H1 (cell line): ENCODE measurements around the gene SLC25A39. TPM values are rescaled to one million over a fixed set of nuclear protein-coding genes. Genes with fewer than 3 reads are reported as not detected.

Experiments used
- CTCF ChIA-PET: fragments of 300-600 bp; sonication (Branson Sonifier 250); formaldehyde crosslinking; loops from one replicate; lab custom pipeline; 2021; ENCODE audit not compliant: partially characterized antibody; lab: Charles Lee
- POLR2A ChIA-PET: fragments of 300-600 bp; sonication (Branson Sonifier 250); formaldehyde crosslinking; loops from one replicate; lab custom pipeline; 2021; ENCODE audit warnings: inconsistent platforms; ENCODE audit not compliant: partially characterized antibody; lab: Charles Lee
- DNase-seq, 2 experiments: peaks; one replicate each; pipeline versions ENCODE4 v3.0.0 to v3.0.0-alpha.2; 2010 to 2022; ENCODE audit warnings: low spot score in 2 of 2, low read depth in 1 of 2, mixed read lengths in 1 of 2
- FAIRE-seq: peaks from 2 replicates; lab custom pipeline; 2011; peaks lifted over from hg19 to GRCh38; lab: Jason Lieb, UNC
- H2AFZ ChIP-seq: 2 replicates; pipeline ENCODE4 v1.8.1; 2012; ENCODE audit warnings: low read length, inconsistent platforms
- H2AK5ac ChIP-seq: 2 replicates; pipeline ENCODE4 v1.6.1; 2013; ENCODE audit warnings: low read depth, low read length
- H2BK120ac ChIP-seq: replicated peaks from 2 replicates; pipeline ENCODE3; 2013; ENCODE audit warnings: low read depth, low read length, inconsistent platforms
- H2BK12ac ChIP-seq: 2 replicates; pipeline ENCODE4 v1.6.1; 2013; ENCODE audit warnings: low read depth, low read length
- H2BK15ac ChIP-seq: 2 replicates; pipeline ENCODE4 v1.6.1; 2013; ENCODE audit warnings: low read length
- H2BK20ac ChIP-seq: 2 replicates; pipeline ENCODE4 v1.6.1; 2013; ENCODE audit warnings: low read length
- H2BK5ac ChIP-seq: 2 replicates; pipeline ENCODE4 v1.6.1; 2013; ENCODE audit warnings: low read depth, low read length
- H3K14ac ChIP-seq: 2 replicates; pipeline ENCODE4 v1.6.1; 2013; ENCODE audit warnings: inconsistent platforms; ENCODE audit not compliant: insufficient read length
- H3K18ac ChIP-seq: 2 replicates; pipeline ENCODE4 v1.6.1; 2013; ENCODE audit warnings: low read length; ENCODE audit errors: extremely low read depth
- H3K23ac ChIP-seq: 2 replicates; pipeline ENCODE4 v1.6.1; 2013; ENCODE audit warnings: inconsistent platforms; ENCODE audit not compliant: insufficient read length
- H3K23me2 ChIP-seq: 2 replicates; pipeline ENCODE4 v1.6.1; 2013; ENCODE audit warnings: low read depth, low read length
- H3K27ac ChIP-seq: 2 replicates; pipeline ENCODE4 v1.6.1; 2011; ENCODE audit warnings: low read depth, low read length, inconsistent platforms
- H3K27me3 ChIP-seq, 4 experiments: replicated peaks in 1 of 4; 1 replicate in 1 of 4; 2 replicates in 3 of 4; pipeline versions ENCODE4 v1.6.1 to v1.8.1; 2011 to 2013; ENCODE audit warnings: low read length in 3 of 4, mild to moderate bottlenecking in 3 of 4, inconsistent platforms in 2 of 4, mixed read lengths in 2 of 4, moderate library complexity in 1 of 4; ENCODE audit not compliant: control insufficient read depth in 3 of 4, insufficient read depth in 3 of 4; ENCODE audit errors: extremely low read depth in 1 of 4
- H3K36me3 ChIP-seq, 4 experiments: 2 replicates each; pipeline versions ENCODE4 v1.6.1 to v1.8.1; 2011 to 2013; ENCODE audit warnings: mild to moderate bottlenecking in 4 of 4, low read length in 3 of 4, moderate library complexity in 2 of 4, control low read depth in 1 of 4, inconsistent platforms in 1 of 4; ENCODE audit not compliant: insufficient read depth in 4 of 4, control insufficient read depth in 2 of 4
- H3K4ac ChIP-seq: replicated peaks from 2 replicates; pipeline ENCODE3; 2013; ENCODE audit warnings: low read length, low read depth, mixed read lengths, inconsistent platforms; ENCODE audit not compliant: insufficient read length
- H3K4me1 ChIP-seq, 4 experiments: replicated peaks in 1 of 4; 1 replicate in 1 of 4; 2 replicates in 3 of 4; pipeline versions ENCODE4 v1.6.1 to v1.8.1; 2011 to 2013; ENCODE audit warnings: low read length in 3 of 4, inconsistent platforms in 2 of 4, mixed read lengths in 1 of 4; ENCODE audit not compliant: insufficient read depth in 4 of 4, control insufficient read depth in 3 of 4
- H3K4me2 ChIP-seq, 2 experiments: 2 replicates each; pipeline versions ENCODE4 v1.6.1 to v1.8.1; 2011 to 2013; ENCODE audit warnings: low read depth in 2 of 2, low read length in 2 of 2, control low read depth in 1 of 2, inconsistent platforms in 1 of 2, mild to moderate bottlenecking in 1 of 2; ENCODE audit not compliant: insufficient read depth in 1 of 2
- H3K4me3 ChIP-seq, 4 experiments: fragments of 200-600, 300-600 bp in 1 of 4; sonication (generic), shearing (Covaris generic), sonication (Bioruptor Twin) in 1 of 4; 2 replicates each; pipeline versions ENCODE4 v1.5.1 to v1.8.1; 2011 to 2016; ENCODE audit warnings: low read length in 4 of 4, low read depth in 3 of 4, control low read depth in 2 of 4, inconsistent platforms in 2 of 4, mild to moderate bottlenecking in 2 of 4, mixed read lengths in 1 of 4, moderate library complexity in 1 of 4; ENCODE audit not compliant: insufficient read depth in 2 of 4; ENCODE audit errors: extremely low read depth in 1 of 4
- H3K56ac ChIP-seq: replicated peaks from 2 replicates; pipeline ENCODE3; 2013; ENCODE audit warnings: low read depth, mild to moderate bottlenecking, mixed read lengths, low read length, inconsistent platforms; ENCODE audit not compliant: insufficient read length
- H3K79me1 ChIP-seq: 2 replicates; pipeline ENCODE4 v1.6.1; 2013; ENCODE audit warnings: low read depth, low read length, control low read depth
- H3K79me2 ChIP-seq, 2 experiments: 2 replicates each; pipeline versions ENCODE4 v1.6.1 to v1.8.1; 2012 to 2013; ENCODE audit warnings: low read length in 2 of 2, mild to moderate bottlenecking in 2 of 2, inconsistent platforms in 1 of 2; ENCODE audit not compliant: insufficient read depth in 2 of 2, control insufficient read depth in 1 of 2
- H3K9ac ChIP-seq, 4 experiments: replicated peaks in 1 of 4; 1 replicate in 1 of 4; 2 replicates in 3 of 4; pipeline versions ENCODE4 v1.6.1 to v1.8.1; 2011 to 2013; ENCODE audit warnings: low read depth in 3 of 4, low read length in 3 of 4, control low read depth in 2 of 4, mild to moderate bottlenecking in 2 of 4, moderate library complexity in 2 of 4, inconsistent platforms in 1 of 4; ENCODE audit errors: extremely low read depth in 1 of 4
- H3K9me3 ChIP-seq, 2 experiments: 2 replicates each; pipeline versions ENCODE4 v1.6.1 to v1.8.1; 2012 to 2013; ENCODE audit warnings: mild to moderate bottlenecking in 2 of 2, moderate library complexity in 2 of 2, control low read depth in 1 of 2, inconsistent platforms in 1 of 2, low read depth in 1 of 2, low read length in 1 of 2, mixed read lengths in 1 of 2; ENCODE audit not compliant: insufficient read depth in 2 of 2
- H4K20me1 ChIP-seq, 2 experiments: replicated peaks in 1 of 2; 2 replicates each; pipeline versions ENCODE3 to v1.8.1; 2011 to 2013; ENCODE audit warnings: inconsistent platforms in 2 of 2, low read length in 2 of 2, mild to moderate bottlenecking in 1 of 2; ENCODE audit not compliant: insufficient read depth in 2 of 2, control insufficient read depth in 1 of 2
- H4K5ac ChIP-seq: 2 replicates; pipeline ENCODE4 v1.6.1; 2013; ENCODE audit warnings: low read length, low read depth, mixed read lengths, inconsistent platforms; ENCODE audit not compliant: insufficient read length
- H4K8ac ChIP-seq: 2 replicates; pipeline ENCODE4 v1.8.0; 2013; ENCODE audit warnings: mild to moderate bottlenecking, moderate library complexity, low read length, inconsistent platforms; ENCODE audit not compliant: insufficient read depth; ENCODE audit errors: extremely low read depth
- H4K91ac ChIP-seq: replicated peaks from 2 replicates; pipeline ENCODE3; 2013; ENCODE audit warnings: low read length, mixed read lengths, inconsistent platforms; ENCODE audit not compliant: insufficient read length
- ATF3 ChIP-seq: IDR thresholded peaks from 2 replicates; pipeline ENCODE4 v1.6.1; 2011; ENCODE audit warnings: low read depth, mild to moderate bottlenecking, low read length; ENCODE audit not compliant: insufficient read depth
- BACH1 ChIP-seq: IDR thresholded peaks from 2 replicates; pipeline ENCODE4 v1.6.1; 2012; ENCODE audit warnings: low read length, improper control_type of control experiment
- EGR1 ChIP-seq: IDR thresholded peaks from 2 replicates; pipeline ENCODE4 v1.6.1; 2011; ENCODE audit warnings: low read depth, low read length, borderline replicate concordance
- JUND ChIP-seq: IDR thresholded peaks from 2 replicates; pipeline ENCODE4 v1.6.1; 2011; ENCODE audit warnings: mild to moderate bottlenecking, improper control_type of control experiment, low read length
- POU5F1 ChIP-seq: IDR thresholded peaks from 2 replicates; pipeline ENCODE4 v1.6.1; 2011; ENCODE audit warnings: low read depth, mild to moderate bottlenecking, low read length, moderate library complexity
- RAD21 ChIP-seq, 2 experiments: IDR thresholded peaks in 1 of 2; conservative IDR thresholded peaks in 1 of 2; 2 replicates each; pipeline ENCODE4 v1.6.1; 2011; ENCODE audit warnings: low read depth in 2 of 2, low read length in 2 of 2, improper control_type of control experiment in 1 of 2, inconsistent platforms in 1 of 2, mild to moderate bottlenecking in 1 of 2, moderate library complexity in 1 of 2
- RFX5 ChIP-seq: IDR thresholded peaks from 2 replicates; pipeline ENCODE4 v1.6.1; 2011; ENCODE audit warnings: low read depth, low read length, improper control_type of control experiment, borderline replicate concordance
- SP2 ChIP-seq: IDR thresholded peaks from 2 replicates; pipeline ENCODE4 v1.6.1; 2012; ENCODE audit warnings: mild to moderate bottlenecking, low read length, inconsistent platforms
- TAF7 ChIP-seq: optimal IDR thresholded peaks from 2 replicates; pipeline ENCODE3; 2011; ENCODE audit warnings: low read depth, mild to moderate bottlenecking, inconsistent platforms, low read length, moderate library complexity, borderline replicate concordance
- ZNF274 ChIP-seq: IDR thresholded peaks from 2 replicates; pipeline ENCODE4 v1.7.0; 2012; ENCODE audit warnings: low read length, borderline replicate concordance; ENCODE audit errors: extremely low read depth
- WGBS, 2 experiments: shearing (Covaris generic) in 1 of 2; methylation state at CpG; one replicate each; pipeline versions ENCODE4 v1.1.6 to v1.1.7; 2013 to 2015; ENCODE audit warnings: low lambda C conversion rate in 2 of 2, mixed read lengths in 2 of 2, inconsistent platforms in 1 of 2, low coverage in 1 of 2, missing lambda C conversion rate in 1 of 2; ENCODE audit not compliant: insufficient replicate concordance in 2 of 2, insufficient coverage in 1 of 2, insufficient read length in 1 of 2; ENCODE audit errors: extremely low coverage in 1 of 2, missing lambda C conversion rate in 1 of 2; 5-methylcytosine and 5-hydroxymethylcytosine counted together
- polyA plus RNA-seq, 7 experiments: library from polyadenylated mRNA; depleted of rRNA in 3 of 7; stranded (reverse) in 5 of 7; unstranded in 2 of 7; fragments of >200 nt in 5 of 7; fragments of 200-250 nt in 2 of 7; gene quantifications; 1 replicate in 5 of 7; 2 replicates in 1 of 7; 4 replicates in 1 of 7; pipeline versions ENCODE4 v1.2.1 to v1.2.3, GENCODE V29; 2011 to 2013; ENCODE audit warnings: missing spikeins in 2 of 7, mixed read lengths in 2 of 7
- total RNA-seq: library from RNA; stranded (reverse); fragmentation: NEBNext Ultra II Directional; extraction: Animal tissue kit (Norgen Biotek cat#: 25700); gene quantifications from 2 replicates; pipeline ENCODE4 v1.2.1, GENCODE V29; 2021
- TF ChIP-seq, protein P1 (sequence below): IDR thresholded peaks from 2 replicates; pipeline ENCODE4 v1.6.1; 2011; ENCODE audit warnings: low read length, improper control_type of control experiment

The SLC25A39 gene
- total and polyA plus RNA-seq, 2 of the 8 experiments (the other 6 are each of a cell fraction or from before 2014, with no cell fraction given), result 200 to 291 TPM

- Histone ChIP-seq H3K9ac (no peak overlapping the region), H4K91ac (no peak overlapping the region), H2BK120ac (no peak overlapping the region), H2AK5ac (no peak overlapping the region), H2BK15ac (no peak overlapping the region), H2BK12ac (no peak overlapping the region), H4K5ac (no peak overlapping the region), H3K23me2 (no peaks in the 10 kb centered on the region), H2BK20ac (no peak overlapping the region), H3K4me2 (no peak overlapping the region), H3K14ac (no peak overlapping the region), H3K36me3 (no peaks in the 10 kb centered on the region), H3K18ac (no peak overlapping the region), H3K23ac (no peak overlapping the region), H3K9me3 (no peaks in the 10 kb centered on the region), H4K8ac (no peak overlapping the region), H3K79me2 (no peaks in the 10 kb centered on the region), H3K27ac (no peak overlapping the region), H3K27me3 (0 out of 7 replicates have a peak, but pooled peaks cover 0 to 2% (median 0%) of the 10 kb centered on the region in 4 experiments), H2AFZ (no peak overlapping the region), H3K4ac (no peak overlapping the region), H4K20me1 (no peaks in the 10 kb centered on the region), H3K56ac (no peak overlapping the region), H2BK5ac (no peak overlapping the region), H3K4me1 (peaks cover 0 to 12% (median 7%) of the 10 kb centered on the region in 4 experiments; a peak in 6 of 7 replicates), H3K79me1 (no peaks in the 10 kb centered on the region), H3K4me3 (no peak overlapping the region)
- WGBS, 2 experiments, result 100% methylated on average over 2 of the region's 2 CpGs; no CpG with 5 or more reads in 1 of the 2 experiments
- DNase-seq, result no peak
- POLR2A ChIA-PET, result interaction anchor here (0.6 to 1.6 kb wide), 4 partner anchors 12 to 49 kb away, joined by 3 to 5 read pairs (median 3); no protein-coding TSS in a partner anchor
- no peak for FAIRE-seq
- CTCF ChIA-PET, result interaction anchor here (1.0 to 2.9 kb wide), 3 partner anchors 10 to 50 kb away, joined by 3 to 7 read pairs (median 5); no protein-coding TSS in a partner anchor
- TF ChIP-seq EGR1, result no peak
- no peak for TF ChIP-seq POU5F1
- no peak for TF ChIP-seq RFX5
- TF ChIP-seq BACH1, result no peak
- TF ChIP-seq SP2, result no peak
- no peak for TF ChIP-seq RAD21 (IDR thresholded peaks at IDR 0.05 in 1 of 2, conservative IDR thresholded peaks at IDR 0.05 in 1 of 2; ENCODE audit: low read depth in 2 of 2, low read length in 2 of 2)
- no peak for TF ChIP-seq JUND
- TF ChIP-seq, protein P1, sequence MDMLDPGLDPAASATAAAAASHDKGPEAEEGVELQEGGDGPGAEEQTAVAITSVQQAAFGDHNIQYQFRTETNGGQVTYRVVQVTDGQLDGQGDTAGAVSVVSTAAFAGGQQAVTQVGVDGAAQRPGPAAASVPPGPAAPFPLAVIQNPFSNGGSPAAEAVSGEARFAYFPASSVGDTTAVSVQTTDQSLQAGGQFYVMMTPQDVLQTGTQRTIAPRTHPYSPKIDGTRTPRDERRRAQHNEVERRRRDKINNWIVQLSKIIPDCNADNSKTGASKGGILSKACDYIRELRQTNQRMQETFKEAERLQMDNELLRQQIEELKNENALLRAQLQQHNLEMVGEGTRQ, result no peak
- TF ChIP-seq ZNF274, result no peak
- no peak for TF ChIP-seq ATF3
- TF ChIP-seq TAF7, result no peak
Observed at GRCh38 chr17:44281570-44281969, 43.1 kb downstream of the SLC25A39 start.
